ENCODE results near the gene JPH2.

GRCh38 chr20:44173846-44174245 lies 13.1 kb downstream of the JPH2 start:
- TF ChIP-seq CTCF (IDR thresholded peaks at IDR 0.05; ENCODE audit: low read depth, low read length): no peak
- no peak for TF ChIP-seq EZH2phosphoT487 (IDR thresholded peaks at IDR 0.05; ENCODE audit: low read depth)

Measured in OCI-LY3 (cell line).